K562 (cell line): ENCODE data around the gene SAMD4A. TPM values are rescaled to one million over a fixed set of nuclear protein-coding genes. Genes with fewer than 3 reads are reported as not detected.

Source experiments
- ATAC-seq: fragments of 200-7000 bp; cut with Tn5 transposase; 3 replicates; pipeline ENCODE4 v1.9.1; 2020; ENCODE audit warnings: moderate library complexity
- BruUV-seq: library from RNA; stranded (reverse); fragments of 400-500 nt; replicated peaks from 2 replicates; lab custom pipeline; 2021; lab: Mats Ljungman, UMichigan
- CTCF ChIA-PET: fragments of 300-600 bp; formaldehyde crosslinking; extraction: SDS; loops from one replicate; lab custom pipeline; 2021; ENCODE audit warnings: low intra/inter-chr PET ratio; lab: Yijun Ruan, JAX
- POLR2A ChIA-PET: fragments of 300-600, 350-650 bp; sonication (Branson Sonifier 250); formaldehyde crosslinking; extraction: SDS; loops from one replicate; lab custom pipeline; 2021; ENCODE audit warnings: antibody characterized with exemption, inconsistent platforms; lab: Yijun Ruan, JAX
- DNase-seq, 4 experiments: peaks; one replicate each; pipeline versions ENCODE4 v3.0.0 to v3.0.0-alpha.2; 2011 to 2018; ENCODE audit warnings: low spot score in 3 of 4, mixed read lengths in 3 of 4; ENCODE audit errors: extremely low read depth in 1 of 4
- FAIRE-seq: peaks from 2 replicates; lab custom pipeline; 2011; peaks lifted over from hg19 to GRCh38; lab: Jason Lieb, UNC
- H2AFZ ChIP-seq: 2 replicates; pipeline ENCODE4 v1.6.0; 2011; ENCODE audit warnings: low read depth, low read length, control low read depth, inconsistent platforms
- H3K27ac ChIP-seq: fragments of 200-600 bp; 3 replicates; pipeline ENCODE4 v1.8.0; 2011; ENCODE audit warnings: low read depth, mild to moderate bottlenecking, control low read depth, inconsistent platforms, low read length, moderate library complexity, mixed read lengths; ENCODE audit errors: extremely low read depth
- H3K27me3 ChIP-seq, 2 experiments: fragments of 300-600 bp in 1 of 2; 2 replicates in 1 of 2; 3 replicates in 1 of 2; pipeline versions ENCODE4 v1.6.0 to v1.8.0; 2011; ENCODE audit warnings: inconsistent platforms in 2 of 2, low read length in 2 of 2, mild to moderate bottlenecking in 1 of 2, mixed read lengths in 1 of 2, moderate library complexity in 1 of 2; ENCODE audit not compliant: control insufficient read depth in 2 of 2, insufficient read depth in 2 of 2
- H3K36me3 ChIP-seq: fragments of 300-600 bp; 3 replicates; pipeline ENCODE4 v1.8.0; 2011; ENCODE audit warnings: mild to moderate bottlenecking, low read length, inconsistent platforms; ENCODE audit not compliant: control insufficient read depth, insufficient read depth
- H3K4me1 ChIP-seq, 2 experiments: fragments of 200-600 bp in 1 of 2; replicated peaks in 1 of 2; 2 replicates in 1 of 2; 3 replicates in 1 of 2; pipeline versions ENCODE4 v1.5.1 to v1.8.0; 2011; ENCODE audit warnings: inconsistent platforms in 2 of 2, low read length in 2 of 2, mild to moderate bottlenecking in 1 of 2, mixed read lengths in 1 of 2, moderate library complexity in 1 of 2; ENCODE audit not compliant: control insufficient read depth in 2 of 2, insufficient read depth in 2 of 2
- H3K4me2 ChIP-seq: 2 replicates; pipeline ENCODE4 v1.6.1; 2011; ENCODE audit warnings: low read length, control low read depth, inconsistent platforms, mixed read lengths; ENCODE audit not compliant: insufficient read depth
- H3K4me3 ChIP-seq: fragments of 200-600 bp; sonication (generic), shearing (Covaris generic); 2 replicates; pipeline ENCODE4 v1.5.1; 2016; ENCODE audit warnings: control low read depth, inconsistent platforms
- H3K79me2 ChIP-seq: fragments of 200-600 bp; 3 replicates; pipeline ENCODE4 v1.8.0; 2011; ENCODE audit warnings: low read length, inconsistent platforms; ENCODE audit not compliant: control insufficient read depth, insufficient read depth
- H3K9ac ChIP-seq, 2 experiments: 2 replicates each; pipeline versions ENCODE4 v1.6.0 to v1.6.1; 2011; ENCODE audit warnings: low read depth in 2 of 2, low read length in 2 of 2, control low read depth in 1 of 2, inconsistent platforms in 1 of 2, mild to moderate bottlenecking in 1 of 2, mixed read lengths in 1 of 2; ENCODE audit not compliant: insufficient read depth in 1 of 2
- H3K9me1 ChIP-seq: one replicate; pipeline ENCODE4 v1.6.0; 2011; ENCODE audit warnings: inconsistent platforms, mild to moderate bottlenecking, low read length, moderate library complexity; ENCODE audit not compliant: control insufficient read depth, insufficient read depth
- H3K9me3 ChIP-seq: replicated peaks from 2 replicates; pipeline ENCODE4 v1.5.1; 2011; ENCODE audit warnings: low read depth, low read length, inconsistent platforms; ENCODE audit not compliant: control insufficient read depth, insufficient read depth
- H4K20me1 ChIP-seq: replicated peaks from 2 replicates; pipeline ENCODE4 v1.6.1; 2011; ENCODE audit warnings: low read length, inconsistent platforms, mixed read lengths; ENCODE audit not compliant: control insufficient read depth, insufficient read depth
- CHD7 ChIP-seq: fragments of 200-600 bp; sonication (generic); IDR thresholded peaks from one replicate; pipeline ENCODE4 v1.6.1; 2012; ENCODE audit warnings: mild to moderate bottlenecking, low read depth, low read length, inconsistent platforms
- DMBX1 ChIP-seq: fragments of 250-450 bp; sonication (Bioruptor Pico); IDR thresholded peaks from 2 replicates; pipeline ENCODE4 v1.8.0; 2022; ENCODE audit warnings: inconsistent platforms, mild to moderate bottlenecking, moderate library complexity, borderline replicate concordance
- ERF ChIP-seq: fragments of 450-650 bp; formaldehyde crosslinking; IDR thresholded peaks from 2 replicates; pipeline ENCODE4 v1.4.0; 2020; ENCODE audit warnings: mild to moderate bottlenecking, mixed read lengths
- L3MBTL2 ChIP-seq: fragments of 450-650 bp; IDR thresholded peaks from 2 replicates; pipeline ENCODE4 v1.6.1; 2016; ENCODE audit warnings: mild to moderate bottlenecking, moderate library complexity
- NELFE ChIP-seq: IDR thresholded peaks from 2 replicates; pipeline ENCODE4 v1.6.1; 2011; ENCODE audit warnings: mild to moderate bottlenecking; ENCODE audit not compliant: insufficient read depth, insufficient read length
- POLR2B ChIP-seq: fragments of 450-650 bp; IDR thresholded peaks from 2 replicates; pipeline ENCODE4 v1.6.1; 2018; ENCODE audit warnings: low read depth; ENCODE audit not compliant: partially characterized antibody
- WGBS: fragments of 100-300 bp; shearing (Covaris generic); methylation state at CpG from one replicate; pipeline ENCODE4 v1.1.6; 2016; ENCODE audit warnings: low coverage, mixed read lengths; ENCODE audit not compliant: insufficient coverage; ENCODE audit errors: missing lambda C conversion rate; 5-methylcytosine and 5-hydroxymethylcytosine counted together
- in situ Hi-C: fragments of 300-500 bp; cut with MboI; formaldehyde crosslinking; loops from 4 replicates; pipeline ENCODE4 v1.15.0; 2018; ENCODE audit warnings: inconsistent platforms, mixed read lengths
- intact Hi-C: fragments of 100-400 bp; cut with micrococcal nuclease; formaldehyde crosslinking; loops from 2 replicates; pipeline ENCODE4 v1.14.2; 2022
- polyA plus RNA-seq, 8 experiments: library from polyadenylated mRNA; depleted of rRNA in 4 of 8; stranded (reverse) in 5 of 8; unstranded in 3 of 8; fragments of >200 nt; fragmentation: Nextera tagmentation in 2 of 8; fragmentation: Illumina TruSeq in 1 of 8; extraction: Ambion mirVana in 2 of 8; extraction: Trizol in 1 of 8; gene quantifications; 2 replicates each; pipeline versions ENCODE4 v1.2.1 to v1.2.3, GENCODE V29; 2011 to 2014; ENCODE audit warnings: inconsistent platforms in 1 of 8, missing spikeins in 1 of 8
- total RNA-seq, 7 experiments: library from RNA; depleted of rRNA in 6 of 7; stranded (reverse); fragments of >200 nt in 6 of 7; fragmentation: Illumina TruSeq in 2 of 7; extraction: Trizol in 2 of 7; gene quantifications; 2 replicates each; pipeline versions ENCODE4 v1.2.1 to v1.2.3, GENCODE V29; 2011 to 2021; ENCODE audit warnings: low replicate concordance in 1 of 7
- TF ChIP-seq, protein P1 (sequence below): fragments of 250-450 bp; sonication (Bioruptor Pico); IDR thresholded peaks from 2 replicates; pipeline ENCODE4 v1.4.0; 2020
- TF ChIP-seq, protein P2 (sequence below), 2 experiments: IDR thresholded peaks; 2 replicates each; pipeline ENCODE4 v1.6.1; 2012; ENCODE audit warnings: improper control_type of control experiment in 2 of 2, low read depth in 2 of 2, low read length in 2 of 2, borderline replicate concordance in 1 of 2

Gene SAMD4A
- total and polyA plus RNA-seq, 9 of the 15 experiments (the other 6 are each of a cell fraction or from before 2014, with no cell fraction given), result 0.66 to 6.8 (median 3.3) TPM

DNA sequence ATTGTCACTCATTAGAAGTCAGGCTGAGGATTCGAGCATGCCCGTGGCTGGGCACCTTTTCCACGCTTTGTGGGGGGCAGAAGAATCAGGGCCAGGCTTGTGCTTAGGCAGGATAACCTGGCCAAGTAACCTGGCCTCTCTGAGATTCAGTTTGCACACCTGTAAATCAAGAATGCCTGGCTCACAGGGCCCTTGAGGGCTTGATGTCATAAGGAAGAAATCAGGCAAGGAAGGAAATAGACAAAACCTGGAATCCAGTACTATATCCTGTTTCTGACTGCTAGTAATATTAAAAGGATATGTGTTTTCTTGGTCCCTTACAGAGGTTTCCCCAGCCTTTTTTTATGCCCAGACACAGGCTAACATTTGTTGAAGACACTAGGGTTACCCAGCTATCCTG, 91.9 kb downstream of the SAMD4A start:
- Histone ChIP-seq H3K27ac (no peak overlapping the region), H3K4me2 (no peak overlapping the region), H3K4me1 (no peaks in the 10 kb centered on the region; a peak in 1 of 5 replicates), H3K9me1 (no peaks in the 10 kb centered on the region), H3K9ac (no peak overlapping the region), H3K27me3 (no peaks in the 10 kb centered on the region), H3K9me3 (no peaks in the 10 kb centered on the region), H4K20me1 (no peaks in the 10 kb centered on the region), H2AFZ (no peak overlapping the region), H3K79me2 (no peaks in the 10 kb centered on the region), H3K36me3 (no peaks in the 10 kb centered on the region), H3K4me3 (no peak overlapping the region)
- no peak for FAIRE-seq
- intact Hi-C loops, result no loop called here
- ChIA-PET POLR2A (no interaction called here), CTCF (no interaction called here)
- no peak for DNase-seq
- BruUV-seq, result no TSS peak
- 47% methylated on average over 3 of the region's 3 CpGs for WGBS
- ATAC-seq, result no peak
- in situ Hi-C loops, result no loop called here
- no peak for TF ChIP-seq CHD7
- TF ChIP-seq L3MBTL2, result no peak
- TF ChIP-seq POLR2B, result no peak
- TF ChIP-seq NELFE, result no peak
- TF ChIP-seq DMBX1 (CRISPR knock-in tag), result no peak
- TF ChIP-seq, protein P1, sequence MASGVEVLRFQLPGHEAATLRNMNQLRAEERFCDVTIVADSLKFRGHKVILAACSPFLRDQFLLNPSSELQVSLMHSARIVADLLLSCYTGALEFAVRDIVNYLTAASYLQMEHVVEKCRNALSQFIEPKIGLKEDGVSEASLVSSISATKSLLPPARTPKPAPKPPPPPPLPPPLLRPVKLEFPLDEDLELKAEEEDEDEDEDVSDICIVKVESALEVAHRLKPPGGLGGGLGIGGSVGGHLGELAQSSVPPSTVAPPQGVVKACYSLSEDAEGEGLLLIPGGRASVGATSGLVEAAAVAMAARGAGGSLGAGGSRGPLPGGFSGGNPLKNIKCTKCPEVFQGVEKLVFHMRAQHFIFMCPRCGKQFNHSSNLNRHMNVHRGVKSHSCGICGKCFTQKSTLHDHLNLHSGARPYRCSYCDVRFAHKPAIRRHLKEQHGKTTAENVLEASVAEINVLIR (CRISPR knock-in tag), result no peak
- TF ChIP-seq, protein P2, sequence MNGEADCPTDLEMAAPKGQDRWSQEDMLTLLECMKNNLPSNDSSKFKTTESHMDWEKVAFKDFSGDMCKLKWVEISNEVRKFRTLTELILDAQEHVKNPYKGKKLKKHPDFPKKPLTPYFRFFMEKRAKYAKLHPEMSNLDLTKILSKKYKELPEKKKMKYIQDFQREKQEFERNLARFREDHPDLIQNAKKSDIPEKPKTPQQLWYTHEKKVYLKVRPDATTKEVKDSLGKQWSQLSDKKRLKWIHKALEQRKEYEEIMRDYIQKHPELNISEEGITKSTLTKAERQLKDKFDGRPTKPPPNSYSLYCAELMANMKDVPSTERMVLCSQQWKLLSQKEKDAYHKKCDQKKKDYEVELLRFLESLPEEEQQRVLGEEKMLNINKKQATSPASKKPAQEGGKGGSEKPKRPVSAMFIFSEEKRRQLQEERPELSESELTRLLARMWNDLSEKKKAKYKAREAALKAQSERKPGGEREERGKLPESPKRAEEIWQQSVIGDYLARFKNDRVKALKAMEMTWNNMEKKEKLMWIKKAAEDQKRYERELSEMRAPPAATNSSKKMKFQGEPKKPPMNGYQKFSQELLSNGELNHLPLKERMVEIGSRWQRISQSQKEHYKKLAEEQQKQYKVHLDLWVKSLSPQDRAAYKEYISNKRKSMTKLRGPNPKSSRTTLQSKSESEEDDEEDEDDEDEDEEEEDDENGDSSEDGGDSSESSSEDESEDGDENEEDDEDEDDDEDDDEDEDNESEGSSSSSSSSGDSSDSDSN (IDR thresholded peaks at IDR 0.05; ENCODE audit: borderline replicate concordance in 1 of 2, low read depth in 2 of 2, low read length in 2 of 2), result no peak
- TF ChIP-seq ERF (CRISPR knock-in tag), result no peak
